HT1080 (cell line): Measurements from ENCODE around the gene NFS1. TPM values are rescaled to one million over a fixed set of nuclear protein-coding genes. Genes with fewer than 3 reads are reported as not detected.

Source experiments
- small RNA-seq: library from RNA; depleted of rRNA; stranded (forward); fragments of <200 nt; gene quantifications from one replicate; pipeline ENCODE3, GENCODE V24; 2014
- total RNA-seq: library from RNA; depleted of rRNA; stranded (reverse); fragments of >200 nt; shearing (Covaris generic); gene quantifications from 2 replicates; pipeline ENCODE4 v1.2.3, GENCODE V29; 2014; rRNA removed

NFS1 gene
- total RNA-seq, 1 experiment from 2014 or later, result 92.1 TPM

Small RNA genes within 50 kb of the gene (small RNA-seq; reads per million reads assigned to genes)
- not detected for gene RNU6-759P

Other genes with a start within 250 kb of the NFS1 start
- gene CEP250, start 243.8 kb downstream of the NFS1 start, total RNA-seq, result 45.9 and 51.7 TPM in 2 replicates
- not detected in 2 replicates for gene C20orf173, start 169.7 kb downstream of the NFS1 start, total RNA-seq
- gene ERGIC3, start 157.3 kb downstream of the NFS1 start, total RNA-seq, result 167 and 169 TPM in 2 replicates
- 0.30 and 0.59 TPM in 2 replicates for gene SPAG4, start 83.5 kb downstream of the NFS1 start, total RNA-seq
- gene CPNE1, start 34.5 kb downstream of the NFS1 start, total RNA-seq, result 146 and 192 TPM in 2 replicates
- gene RBM12, start 34.5 kb downstream of the NFS1 start, total RNA-seq, result 54.5 and 68.1 TPM in 2 replicates
- 213 and 561 TPM in 2 replicates for gene ROMO1, start 53 bp upstream of the NFS1 start, total RNA-seq
- 197 and 209 TPM in 2 replicates for gene RBM39, start 42.9 kb upstream of the NFS1 start, total RNA-seq
- 28.6 and 36.7 TPM in 2 replicates for gene PHF20, start 72.7 kb upstream of the NFS1 start, total RNA-seq